OCI-M2 (cell line): ENCODE data around the gene FUCA2.
A peak's percentile ranks its signal among the peaks of the same experiment; 100 is the strongest.

ENCODE experiments used
- DNase-seq: peaks from one replicate; lab custom pipeline; 2025; ENCODE audit not compliant: unreplicated experiment; lab: John Stamatoyannopoulos, UW

FUCA2 gene, protein sequence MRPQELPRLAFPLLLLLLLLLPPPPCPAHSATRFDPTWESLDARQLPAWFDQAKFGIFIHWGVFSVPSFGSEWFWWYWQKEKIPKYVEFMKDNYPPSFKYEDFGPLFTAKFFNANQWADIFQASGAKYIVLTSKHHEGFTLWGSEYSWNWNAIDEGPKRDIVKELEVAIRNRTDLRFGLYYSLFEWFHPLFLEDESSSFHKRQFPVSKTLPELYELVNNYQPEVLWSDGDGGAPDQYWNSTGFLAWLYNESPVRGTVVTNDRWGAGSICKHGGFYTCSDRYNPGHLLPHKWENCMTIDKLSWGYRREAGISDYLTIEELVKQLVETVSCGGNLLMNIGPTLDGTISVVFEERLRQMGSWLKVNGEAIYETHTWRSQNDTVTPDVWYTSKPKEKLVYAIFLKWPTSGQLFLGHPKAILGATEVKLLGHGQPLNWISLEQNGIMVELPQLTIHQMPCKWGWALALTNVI

DNA sequence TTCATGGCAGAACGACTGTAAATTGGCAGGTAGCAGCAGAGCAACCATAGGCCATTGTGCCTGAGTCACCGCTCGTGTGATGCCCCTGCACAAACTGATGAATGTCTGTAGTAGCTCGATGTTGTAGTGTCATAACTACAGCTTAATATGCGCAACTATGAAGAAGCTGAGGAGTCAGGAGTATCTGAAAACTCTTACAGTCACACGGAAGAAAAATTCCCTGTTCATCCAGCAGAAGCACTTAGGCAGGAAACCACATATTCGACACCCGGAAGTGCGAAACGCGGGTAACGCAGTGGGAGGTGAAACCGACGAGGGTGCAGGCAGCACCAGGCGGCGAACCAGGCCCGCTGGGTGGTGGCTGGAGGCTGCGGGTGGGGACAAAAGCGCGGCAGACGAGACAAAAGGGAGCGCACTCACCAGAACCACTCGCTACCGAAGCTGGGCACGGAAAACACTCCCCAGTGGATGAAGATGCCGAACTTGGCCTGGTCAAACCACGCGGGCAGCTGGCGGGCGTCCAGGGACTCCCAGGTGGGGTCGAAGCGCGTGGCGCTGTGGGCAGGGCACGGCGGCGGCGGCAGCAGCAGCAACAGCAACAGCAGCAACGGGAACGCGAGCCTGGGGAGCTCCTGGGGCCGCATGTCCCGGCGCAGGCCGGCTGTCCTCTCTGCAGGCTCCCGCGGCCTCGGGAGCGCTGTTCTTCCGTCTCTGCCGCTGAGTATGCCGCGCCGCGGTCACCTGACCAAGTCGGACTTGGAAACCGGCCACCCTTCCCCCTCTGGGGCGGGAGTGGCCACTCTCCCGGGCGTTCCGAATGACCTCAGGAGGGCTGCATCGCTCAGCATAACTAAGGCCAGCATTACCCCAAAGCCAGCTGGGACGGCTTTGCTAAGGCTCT, at the start of gene FUCA2:
TSS of gene FUCA2 (minus strand) at position 730 of the 901 bp plus-strand sequence. CDS start at position 644, 86 bp downstream.
- DNase-seq = peak; percentile 50

- DNase-seq = no peak
Measured at GRCh38 chr6:143561105-143561704, 49.7 kb upstream of the FUCA2 start.

GRCh38 chr6:143559051-143559660, 47.6 kb upstream of the FUCA2 start:
- DNase-seq = no peak

DNA sequence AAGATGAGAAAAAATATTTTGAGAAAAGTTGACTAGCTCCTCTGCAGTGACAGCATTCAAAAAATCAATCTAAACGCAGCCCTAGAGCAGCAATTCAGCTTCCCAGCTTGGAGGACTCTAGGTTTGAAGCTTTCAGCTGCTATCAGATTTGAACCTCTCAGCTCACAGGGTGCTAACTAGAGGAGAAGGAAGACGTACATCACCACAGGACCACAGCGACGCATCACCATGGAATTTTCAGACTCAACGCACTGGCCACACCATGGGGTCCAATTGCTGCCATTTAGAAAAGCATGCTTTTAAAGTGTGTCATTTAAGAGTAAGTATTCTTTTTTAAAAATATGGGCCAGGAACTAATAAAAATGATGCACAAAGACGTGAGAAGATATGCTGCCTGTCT, 45.0 kb upstream of the FUCA2 start:
- no peak for DNase-seq

- DNase-seq = no peak
Measured at GRCh38 chr6:143555582-143555981, 44.1 kb upstream of the FUCA2 start.

- DNase-seq = no peak
Measured at GRCh38 chr6:143555071-143555492, 43.6 kb upstream of the FUCA2 start.

DNA sequence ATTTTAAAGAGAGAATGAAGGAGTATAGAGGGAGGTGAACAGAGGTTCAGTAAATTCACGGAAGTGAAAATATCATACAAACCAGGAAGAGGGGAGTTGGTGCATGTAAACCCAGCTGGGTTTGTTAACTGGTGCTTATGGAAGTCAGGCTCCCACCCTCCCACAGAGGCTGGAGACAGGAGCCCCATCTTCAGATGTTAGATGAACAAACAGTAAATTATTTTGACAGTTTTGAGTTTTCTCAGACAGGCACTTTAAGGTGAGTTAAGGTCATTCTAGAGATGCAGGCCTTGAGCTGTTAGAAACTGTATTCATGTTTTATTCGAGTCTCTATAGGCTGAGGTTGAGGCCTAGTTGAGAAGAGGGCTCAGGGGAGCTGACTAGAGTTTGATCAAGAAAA, 41.8 kb upstream of the FUCA2 start:
- DNase-seq = no peak

- DNase-seq = no peak
Measured at GRCh38 chr6:143549949-143550268, 38.4 kb upstream of the FUCA2 start.

DNA sequence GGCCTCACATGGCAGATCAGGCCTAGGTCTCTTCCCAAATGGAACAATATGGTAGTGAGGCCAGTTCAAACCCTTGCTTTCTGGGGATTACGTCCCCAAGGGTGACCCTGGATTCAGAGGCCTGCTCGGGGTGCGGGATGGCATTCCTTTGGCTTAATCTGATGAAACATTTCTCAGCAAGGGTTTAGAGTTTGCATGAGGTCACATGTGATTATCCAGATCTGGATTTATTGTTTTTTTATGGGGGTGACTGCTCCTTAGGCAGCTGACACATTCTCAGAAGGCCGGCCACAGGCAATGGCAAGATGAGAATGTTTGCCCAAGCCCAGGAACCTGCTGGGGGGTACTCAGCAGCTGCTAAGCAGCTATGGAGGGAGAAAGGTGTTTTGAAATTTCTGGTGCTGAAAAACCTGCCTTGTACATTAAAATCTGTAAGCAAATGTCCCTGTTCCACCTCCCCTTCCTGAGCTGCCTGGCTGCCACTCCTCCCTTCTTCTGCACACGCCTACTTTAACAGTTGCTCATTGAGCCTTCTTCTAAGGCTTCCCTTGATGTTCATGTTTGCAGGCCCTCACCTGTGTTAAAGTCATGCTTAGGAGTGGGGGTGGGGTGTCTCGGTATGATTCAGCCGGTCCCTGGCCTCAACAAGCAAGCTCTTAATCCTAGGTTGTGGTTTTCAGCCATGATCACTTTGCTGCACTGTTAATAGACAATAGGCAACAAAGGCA, 37.9 kb upstream of the FUCA2 start:
- no peak for DNase-seq

DNA sequence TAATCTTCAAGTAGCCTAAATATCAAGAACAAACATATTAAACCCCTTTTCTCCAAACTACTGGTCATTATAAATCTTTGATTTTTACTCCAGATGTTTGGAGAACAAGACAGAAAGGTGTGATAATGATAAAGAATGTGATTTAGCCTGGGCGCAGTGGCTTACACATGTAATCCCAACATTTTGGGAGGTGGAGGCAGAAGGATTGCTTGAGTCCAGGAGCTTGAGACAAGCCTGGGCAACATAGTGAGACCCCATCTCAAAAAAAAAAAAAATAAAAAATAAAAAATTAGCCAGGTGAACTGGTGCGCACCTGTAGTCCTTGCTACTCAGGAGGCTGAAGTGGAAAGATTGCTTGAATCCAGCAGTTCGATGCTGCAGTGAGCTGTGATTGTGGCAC, 35.1 kb upstream of the FUCA2 start:
- DNase-seq = no peak

- DNase-seq = no peak
Measured at GRCh38 chr6:143545976-143546547, 34.5 kb upstream of the FUCA2 start.

GRCh38 chr6:143545165-143545564, 33.6 kb upstream of the FUCA2 start:
- no peak for DNase-seq

- no peak for DNase-seq
Measured at GRCh38 chr6:143544011-143544696, 32.6 kb upstream of the FUCA2 start.

GRCh38 chr6:143543435-143543834, 31.9 kb upstream of the FUCA2 start:
- no peak for DNase-seq

DNA sequence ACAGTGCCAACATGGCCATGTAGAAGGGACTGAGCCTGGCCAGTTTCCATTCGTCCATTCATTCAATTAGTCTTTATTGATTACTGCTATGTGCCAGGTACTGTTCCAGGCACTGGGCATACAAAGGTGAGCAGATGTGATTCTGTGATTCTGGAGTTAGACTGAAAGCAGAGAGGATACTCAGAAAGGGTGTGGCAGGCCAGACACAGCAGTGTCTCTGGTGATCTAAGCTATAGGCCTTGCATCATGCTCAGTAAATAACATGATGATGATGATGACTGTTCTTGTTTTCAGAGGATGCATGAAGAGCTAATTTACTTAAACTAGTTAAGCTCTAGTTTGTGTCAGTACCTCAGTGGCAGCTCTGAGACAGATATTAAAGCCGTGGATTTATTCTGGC, 31.4 kb upstream of the FUCA2 start:
- no peak for DNase-seq

DNA sequence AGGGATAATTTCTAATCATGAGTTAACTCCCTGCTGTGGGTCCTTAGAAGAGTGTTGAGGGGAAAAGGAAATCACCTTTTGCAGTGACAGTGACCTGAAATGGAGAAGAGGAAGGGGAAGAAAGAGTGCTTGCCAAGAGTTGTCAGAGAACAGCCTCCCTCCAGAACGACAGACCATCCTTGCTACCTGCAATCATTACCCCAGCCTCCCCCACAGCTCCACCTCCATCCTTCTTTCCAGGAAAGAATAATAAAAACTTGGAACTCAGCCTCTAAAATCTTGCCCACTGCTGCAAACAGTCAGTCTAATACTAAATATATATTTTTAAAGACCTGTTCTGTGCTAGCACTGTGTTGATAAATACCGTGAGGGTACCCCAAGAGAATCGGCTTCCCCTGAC, 28.7 kb upstream of the FUCA2 start:
- no peak for DNase-seq

DNA sequence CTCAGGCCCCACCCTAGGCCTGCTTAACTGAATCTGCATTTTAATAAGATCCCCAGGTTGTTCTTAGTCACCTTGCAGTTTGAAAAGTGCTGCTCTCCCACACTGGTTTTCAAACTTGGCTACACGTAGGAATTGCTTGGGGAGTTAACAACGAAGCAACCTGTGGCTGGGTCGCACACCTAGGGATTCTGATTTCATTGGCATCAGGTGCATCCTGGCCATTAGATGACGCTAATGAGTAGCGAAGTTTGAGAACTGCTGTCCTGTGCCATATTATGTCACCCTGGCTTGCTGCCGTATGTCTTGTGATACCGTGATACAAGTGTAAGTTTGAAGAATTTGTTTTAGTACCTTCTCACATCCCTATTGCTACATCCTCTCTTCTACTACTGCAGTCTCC, 28.2 kb upstream of the FUCA2 start:
- DNase-seq = no peak

DNA sequence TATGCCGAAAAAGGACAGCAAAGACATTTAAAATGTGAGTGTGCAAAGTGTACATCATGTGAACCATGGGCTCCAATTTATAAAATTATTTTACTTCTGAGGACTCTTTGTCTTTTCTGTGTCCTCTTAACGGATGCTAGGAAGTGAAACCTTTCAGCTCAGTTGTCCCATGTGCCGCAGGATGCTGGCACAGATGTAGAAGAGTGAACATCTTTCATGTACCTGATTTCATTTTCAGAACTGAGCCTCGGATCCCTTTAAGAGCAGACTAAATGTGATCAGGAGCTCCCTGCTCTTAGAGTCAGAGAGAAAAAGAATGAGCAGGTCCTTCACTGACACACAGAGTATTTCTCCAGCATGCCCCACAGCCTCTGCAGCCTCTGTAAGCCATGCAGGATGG, 27.6 kb upstream of the FUCA2 start:
- no peak for DNase-seq

- no peak for DNase-seq
Measured at GRCh38 chr6:143538374-143538773, 26.9 kb upstream of the FUCA2 start.
